ENCODE results near the gene NELFA.

GRCh38 chr4:1997712-1998111 is 11.1 kb downstream of the NELFA start:
- TF ChIP-seq CTCF (IDR thresholded peaks at IDR 0.05) (no peak), POLR2A (IDR thresholded peaks at IDR 0.05) (no peak)
